ENCODE data around the gene COPA. TPM values are rescaled to one million over a fixed set of nuclear protein-coding genes. Genes with fewer than 3 reads are reported as not detected.

COPA gene
- total RNA-seq, 1 donor from 2014 or later, result 281 TPM

- TF ChIP-seq CTCF (IDR thresholded peaks at IDR 0.05; ENCODE audit: insufficient read depth, low read depth, low read length), result no peak
- no peak for TF ChIP-seq EZH2 (IDR thresholded peaks at IDR 0.05; ENCODE audit: insufficient read depth, low read length)
- H3K4me3 Mint-ChIP-seq (ENCODE audit: unreplicated experiment), result no peak overlapping the region
- H3K27me3 Mint-ChIP-seq (ENCODE audit: low read depth, unreplicated experiment), result no peaks in the 10 kb centered on the region
- H3K9me3 Mint-ChIP-seq (ENCODE audit: unreplicated experiment), result no peaks in the 10 kb centered on the region
- no peaks in the 10 kb centered on the region for H3K79me2 ChIP-seq (ENCODE audit: insufficient read depth, low read length)
- no peaks in the 10 kb centered on the region for H3K9me3 ChIP-seq (ENCODE audit: insufficient read depth, low read depth, low read length)
- H3K9ac ChIP-seq (ENCODE audit: low read length), result no peak overlapping the region
- peaks cover 6% of the 10 kb centered on the region for H3K4me1 Mint-ChIP-seq (ENCODE audit: low read depth, unreplicated experiment)
- FAIRE-seq (no peak), DNase-seq (ENCODE audit: low read depth) (peak; percentile 14)
- no peak overlapping the region for H2AFZ ChIP-seq (ENCODE audit: low read depth, low read length)
- peaks cover 23% of the 10 kb centered on the region for H4K20me1 ChIP-seq (ENCODE audit: insufficient read depth, low read length)
- H3K36me3 Mint-ChIP-seq (ENCODE audit: low read depth, unreplicated experiment), result peaks cover 44% of the 10 kb centered on the region
- H3K4me1 ChIP-seq (ENCODE audit: insufficient read depth, low read length), result no peaks in the 10 kb centered on the region
- no peak overlapping the region for H3K27ac ChIP-seq (ENCODE audit: low read depth, low read length)
- no peak overlapping the region for H3K4me3 ChIP-seq (ENCODE audit: insufficient read depth, low read depth, low read length)
- no peaks in the 10 kb centered on the region for H3K27me3 ChIP-seq (ENCODE audit: insufficient read depth, low read length)
- peaks cover 69% of the 10 kb centered on the region for H3K36me3 ChIP-seq (ENCODE audit: insufficient read depth, low read length)
- no peak overlapping the region for H3K27ac Mint-ChIP-seq (ENCODE audit: unreplicated experiment)
- H3K4me2 ChIP-seq (ENCODE audit: low read length), result no peak overlapping the region
Observed at GRCh38 chr1:160353223-160353622, 10.2 kb upstream of the COPA start.

DNA sequence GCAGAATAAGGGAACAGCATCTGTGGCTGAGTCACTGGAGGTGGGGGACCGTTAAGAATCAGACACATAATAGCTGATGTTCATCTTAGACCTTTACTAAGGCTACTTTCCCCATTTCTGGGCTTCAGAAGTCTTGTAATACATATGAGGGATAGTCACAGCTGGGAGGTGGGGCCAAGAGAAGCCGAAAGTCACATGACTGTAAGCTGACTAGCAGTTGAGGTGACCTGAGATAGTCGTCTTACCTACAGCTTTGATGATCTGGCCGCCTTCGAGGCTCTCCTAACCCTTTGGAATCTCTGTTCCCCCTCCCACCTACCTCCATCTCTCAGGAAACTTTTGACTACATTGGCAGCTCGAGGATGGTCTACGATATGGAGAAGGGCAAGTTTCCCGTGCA lies 9.5 kb upstream of the COPA start:
- Histone ChIP-seq H3K27ac (ENCODE audit: low read depth, low read length) (no peak overlapping the region), H3K4me2 (ENCODE audit: low read length) (no peak overlapping the region), H3K27me3 (ENCODE audit: insufficient read depth, low read length) (no peaks in the 10 kb centered on the region), H3K79me2 (ENCODE audit: insufficient read depth, low read length) (no peaks in the 10 kb centered on the region), H3K9ac (ENCODE audit: low read length) (no peak overlapping the region), H4K20me1 (ENCODE audit: insufficient read depth, low read length) (peaks cover 23% of the 10 kb centered on the region), H3K4me3 (ENCODE audit: insufficient read depth, low read depth, low read length) (no peak overlapping the region), H3K4me1 (ENCODE audit: insufficient read depth, low read length) (no peaks in the 10 kb centered on the region), H2AFZ (ENCODE audit: low read depth, low read length) (no peak overlapping the region), H3K36me3 (ENCODE audit: insufficient read depth, low read length) (peaks cover 73% of the 10 kb centered on the region), H3K9me3 (ENCODE audit: insufficient read depth, low read depth, low read length) (no peaks in the 10 kb centered on the region)
- Mint-ChIP-seq H3K4me3 (ENCODE audit: unreplicated experiment) (no peak overlapping the region), H3K4me1 (ENCODE audit: low read depth, unreplicated experiment) (peaks cover 2% of the 10 kb centered on the region), H3K9me3 (ENCODE audit: unreplicated experiment) (no peaks in the 10 kb centered on the region), H3K27ac (ENCODE audit: unreplicated experiment) (no peak overlapping the region), H3K27me3 (ENCODE audit: low read depth, unreplicated experiment) (no peaks in the 10 kb centered on the region), H3K36me3 (ENCODE audit: low read depth, unreplicated experiment) (peaks cover 41% of the 10 kb centered on the region)
- TF ChIP-seq CTCF (IDR thresholded peaks at IDR 0.05; ENCODE audit: insufficient read depth, low read depth, low read length) (no peak), EZH2 (IDR thresholded peaks at IDR 0.05; ENCODE audit: insufficient read depth, low read length) (no peak)
- FAIRE-seq (no peak), DNase-seq (ENCODE audit: low read depth) (no peak)

- peaks cover 73% of the 10 kb centered on the region for H3K36me3 ChIP-seq (ENCODE audit: insufficient read depth, low read length)
- H3K27ac Mint-ChIP-seq (ENCODE audit: unreplicated experiment), result no peak overlapping the region
- TF ChIP-seq CTCF (IDR thresholded peaks at IDR 0.05; ENCODE audit: insufficient read depth, low read depth, low read length) (no peak), EZH2 (IDR thresholded peaks at IDR 0.05; ENCODE audit: insufficient read depth, low read length) (no peak)
- H3K79me2 ChIP-seq (ENCODE audit: insufficient read depth, low read length), result no peaks in the 10 kb centered on the region
- H4K20me1 ChIP-seq (ENCODE audit: insufficient read depth, low read length), result peaks cover 23% of the 10 kb centered on the region
- H2AFZ ChIP-seq (ENCODE audit: low read depth, low read length), result no peak overlapping the region
- no peak for DNase-seq (ENCODE audit: low read depth)
- no peaks in the 10 kb centered on the region for H3K9me3 ChIP-seq (ENCODE audit: insufficient read depth, low read depth, low read length)
- no peaks in the 10 kb centered on the region for H3K9me3 Mint-ChIP-seq (ENCODE audit: unreplicated experiment)
- H3K36me3 Mint-ChIP-seq (ENCODE audit: low read depth, unreplicated experiment), result peaks cover 40% of the 10 kb centered on the region
- no peak overlapping the region for H3K4me3 ChIP-seq (ENCODE audit: insufficient read depth, low read depth, low read length)
- H3K4me2 ChIP-seq (ENCODE audit: low read length), result no peak overlapping the region
- no peak overlapping the region for H3K4me3 Mint-ChIP-seq (ENCODE audit: unreplicated experiment)
- no peak for FAIRE-seq
- no peaks in the 10 kb centered on the region for H3K27me3 Mint-ChIP-seq (ENCODE audit: low read depth, unreplicated experiment)
- H3K9ac ChIP-seq (ENCODE audit: low read length), result no peak overlapping the region
- H3K27ac ChIP-seq (ENCODE audit: low read depth, low read length), result no peak overlapping the region
- H3K4me1 ChIP-seq (ENCODE audit: insufficient read depth, low read length), result no peaks in the 10 kb centered on the region
- H3K27me3 ChIP-seq (ENCODE audit: insufficient read depth, low read length), result no peaks in the 10 kb centered on the region
- H3K4me1 Mint-ChIP-seq (ENCODE audit: low read depth, unreplicated experiment), result no peaks in the 10 kb centered on the region
Observed at GRCh38 chr1:160351629-160352028, 8.6 kb upstream of the COPA start.
